Sigmoid colon (tissue), 7 donors: ENCODE results near the gene KCNJ9. TPM values are rescaled to one million over a fixed set of nuclear protein-coding genes. Genes with fewer than 3 reads are reported as not detected.
A peak's percentile ranks its signal among the peaks of the same experiment; 100 is the strongest.
"Not testable (repeated sequence)": the region's sequence is repeated elsewhere in the genome, so short reads cannot be mapped to it uniquely, and the experiment has no call there.

Experiments
- DNase-seq: peaks from one replicate; pipeline ENCODE4 v3.0.0-alpha.2; 2019
- H3K27ac ChIP-seq, 4 donors: fragments of 200-600 bp; sonication (generic); one replicate each; pipeline ENCODE4 v1.5.1; 2016 to 2019; ENCODE audit warnings: mild to moderate bottlenecking in 1 of 4
- H3K27me3 ChIP-seq, 3 donors: fragments of 200-600 bp; sonication (generic); one replicate each; pipeline ENCODE4 v1.5.1; 2019; ENCODE audit warnings: mild to moderate bottlenecking in 1 of 3
- H3K36me3 ChIP-seq, 4 donors: fragments of 200-600 bp; sonication (generic); one replicate each; pipeline ENCODE4 v1.5.1; 2016 to 2019
- H3K4me1 ChIP-seq, 4 donors: fragments of 200-600 bp; sonication (generic); one replicate each; pipeline ENCODE4 v1.5.1; 2017 to 2019
- H3K4me3 ChIP-seq, 4 donors: fragments of 200-600 bp; sonication (generic); one replicate each; pipeline ENCODE4 v1.5.1; 2017 to 2019; ENCODE audit warnings: mild to moderate bottlenecking in 2 of 4, moderate library complexity in 1 of 4
- H3K9me3 ChIP-seq, 4 donors: fragments of 200-600 bp in 3 of 4; sonication (generic) in 3 of 4; one replicate each; pipeline versions ENCODE4 v1.5.1 to v1.6.1; 2013 to 2019
- CTCF ChIP-seq, 4 experiments: fragments of 450-650 bp in 3 of 4; fragments of 200-600 bp in 1 of 4; IDR thresholded peaks; one replicate each; pipeline ENCODE4 v1.5.1; 2016 to 2019; ENCODE audit warnings: antibody characterized with exemption in 4 of 4, mild to moderate bottlenecking in 3 of 4, moderate library complexity in 2 of 4
- EP300 ChIP-seq, 4 donors: sonication (generic); formaldehyde crosslinking; IDR thresholded peaks; one replicate each; pipeline ENCODE4 v1.6.1; 2017; ENCODE audit warnings: antibody characterized with exemption in 4 of 4
- POLR2A ChIP-seq, 2 donors: fragments of 450-650 bp; IDR thresholded peaks; one replicate each; pipeline ENCODE4 v1.6.1; 2016; ENCODE audit warnings: antibody characterized with exemption in 2 of 2, mild to moderate bottlenecking in 2 of 2, moderate library complexity in 2 of 2
- POLR2AphosphoS5 ChIP-seq, 4 donors: sonication (generic); formaldehyde crosslinking; IDR thresholded peaks; one replicate each; pipeline ENCODE4 v1.6.1; 2017; ENCODE audit warnings: antibody characterized with exemption in 4 of 4
- WGBS, 2 donors: extraction: QIAGEN DNeasy Blood & Tissue Kit; methylation state at CpG; one replicate each; pipeline ENCODE4 v1.1.7; 2013; 5-methylcytosine and 5-hydroxymethylcytosine counted together
- intact Hi-C: fragments of 100-400 bp; cut with DNase I; formaldehyde crosslinking; loops from one replicate; pipeline ENCODE4 v1.15.1; 2023
- polyA plus RNA-seq, 3 donors: library from polyadenylated mRNA; stranded (reverse); fragments of 200-250 nt; gene quantifications; one replicate each; pipeline ENCODE4 v1.2.3, GENCODE V29; 2013
- total RNA-seq, 4 donors: library from RNA; depleted of rRNA; stranded (reverse); fragments of >200 nt; gene quantifications; one replicate each; pipeline ENCODE4 v1.1.0, GENCODE V29; 2016
- donor health status: healthy with polysubstance abuse.
- donor health status: Bipolar disorder and iron deficiency.
- donor health status: healthy.

Gene KCNJ9
- total and polyA plus RNA-seq, 7 donors: under 0.01 to 0.36 (median 0.27) TPM; not detected in 2

DNA sequence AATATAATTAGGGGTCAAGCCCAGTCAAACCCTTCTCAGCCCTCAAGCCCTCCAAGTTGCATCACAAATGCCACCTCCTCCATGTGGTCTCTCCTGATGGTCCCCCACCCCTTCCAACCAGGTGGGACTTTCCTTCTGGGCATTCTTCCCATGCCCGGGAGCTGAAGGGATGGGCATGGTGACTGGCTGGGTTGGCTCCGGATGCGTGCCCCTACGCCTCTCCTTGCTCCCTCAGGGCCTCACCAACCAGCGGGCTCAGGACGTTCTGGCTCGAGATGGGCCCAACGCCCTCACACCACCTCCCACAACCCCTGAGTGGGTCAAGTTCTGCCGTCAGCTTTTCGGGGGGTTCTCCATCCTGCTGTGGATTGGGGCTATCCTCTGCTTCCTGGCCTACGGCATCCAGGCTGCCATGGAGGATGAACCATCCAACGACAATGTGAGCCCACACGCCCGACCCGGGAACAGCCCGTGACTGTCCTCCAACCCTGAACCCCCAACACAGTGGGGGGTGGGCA lies 41.7 kb downstream of the KCNJ9 start:
- TF ChIP-seq POLR2AphosphoS5 (IDR thresholded peaks at IDR 0.05) (no peak), EP300 (IDR thresholded peaks at IDR 0.05) (no peak), CTCF (IDR thresholded peaks at IDR 0.05) (no peak)
- Histone ChIP-seq H3K4me1 (peaks cover 0 to 66% (median 49%) of the 10 kb centered on the region in 4 donors), H3K27ac (peak overlapping the region in 2 of 4 donors; percentile 57 to 83), H3K4me3 (no peak overlapping the region), H3K27me3 (no peaks in the 10 kb centered on the region), H3K36me3 (peaks cover 13 to 72% (median 22%) of the 10 kb centered on the region in 4 donors), H3K9me3 (no peaks in the 10 kb centered on the region)
- intact Hi-C loops: no loop called here
- no peak for DNase-seq
- WGBS, 2 donors: 86 to 92% methylated on average over 16 of the region's 16 CpGs

DNA sequence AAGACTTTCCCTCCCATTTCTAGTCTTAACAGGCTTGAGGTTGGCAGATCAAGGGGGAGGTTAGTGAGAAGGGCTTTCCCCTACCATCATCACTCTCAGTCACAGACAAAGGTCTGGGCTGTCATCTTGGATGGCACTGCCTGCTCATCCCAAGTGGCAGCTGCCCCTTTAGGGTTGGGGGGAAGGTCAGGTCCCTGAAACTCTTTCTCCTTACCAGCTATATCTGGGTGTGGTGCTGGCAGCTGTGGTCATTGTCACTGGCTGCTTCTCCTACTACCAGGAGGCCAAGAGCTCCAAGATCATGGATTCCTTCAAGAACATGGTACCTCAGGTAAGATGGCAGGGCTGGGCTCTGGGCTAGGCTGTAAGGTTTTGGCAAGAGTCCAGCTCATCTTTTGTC lies 42.4 kb downstream of the KCNJ9 start:
- H3K27ac ChIP-seq: peak overlapping the region; percentile 52 to 83 (median 59)
- intact Hi-C loops: no loop called here
- no peaks in the 10 kb centered on the region for H3K27me3 ChIP-seq
- peaks cover 17 to 79% (median 26%) of the 10 kb centered on the region in 4 donors for H3K36me3 ChIP-seq
- peaks cover 0 to 66% (median 48%) of the 10 kb centered on the region in 4 donors for H3K4me1 ChIP-seq
- H3K4me3 ChIP-seq: no peak overlapping the region
- DNase-seq: no peak
- TF ChIP-seq POLR2AphosphoS5 (IDR thresholded peaks at IDR 0.05) (no peak), EP300 (IDR thresholded peaks at IDR 0.05) (no peak), POLR2A (IDR thresholded peaks at IDR 0.05) (no peak), CTCF (IDR thresholded peaks at IDR 0.05) (no peak)
- H3K9me3 ChIP-seq: no peaks in the 10 kb centered on the region

- H3K36me3 ChIP-seq: peaks cover 26 to 91% (median 36%) of the 10 kb centered on the region in 4 donors
- TF ChIP-seq POLR2AphosphoS5 (IDR thresholded peaks at IDR 0.05) (peak in 3 of 4 donors; percentile 33 to 46 (median 41)), EP300 (IDR thresholded peaks at IDR 0.05) (peak in 2 of 4 donors; percentile 33 to 41), POLR2A (IDR thresholded peaks at IDR 0.05) (no peak), CTCF (IDR thresholded peaks at IDR 0.05) (no peak)
- peaks cover 0 to 54% (median 40%) of the 10 kb centered on the region in 4 donors for H3K4me1 ChIP-seq
- no peaks in the 10 kb centered on the region for H3K9me3 ChIP-seq
- 66 to 75% methylated on average over 8 of the region's 8 CpGs for WGBS, 2 donors
- peak overlapping the region; percentile 52 to 83 (median 59) for H3K27ac ChIP-seq
- no peak overlapping the region for H3K4me3 ChIP-seq
- DNase-seq: no peak
- H3K27me3 ChIP-seq: no peaks in the 10 kb centered on the region
- intact Hi-C loops: no loop called here
Measured at GRCh38 chr1:160124705-160125478, 43.6 kb downstream of the KCNJ9 start.

- Histone ChIP-seq H3K36me3 (peaks cover 26 to 98% (median 45%) of the 10 kb centered on the region in 4 donors), H3K4me3 (no peak overlapping the region), H3K27me3 (no peaks in the 10 kb centered on the region), H3K9me3 (no peaks in the 10 kb centered on the region), H3K4me1 (peaks cover 0 to 52% (median 40%) of the 10 kb centered on the region in 4 donors), H3K27ac (peak overlapping the region; percentile 52 to 83 (median 59))
- WGBS, 2 donors: 83% methylated on average over 1 of the region's 1 CpG
- peak; percentile 22 for DNase-seq
- intact Hi-C loops: no loop called here
- TF ChIP-seq CTCF (IDR thresholded peaks at IDR 0.05) (no peak), POLR2A (IDR thresholded peaks at IDR 0.05) (no peak), EP300 (IDR thresholded peaks at IDR 0.05) (no peak), POLR2AphosphoS5 (IDR thresholded peaks at IDR 0.05) (no peak)
Measured at GRCh38 chr1:160125746-160126145, 44.4 kb downstream of the KCNJ9 start.

- H3K4me3 ChIP-seq, intact Hi-C loops, H3K27me3 ChIP-seq, H3K9me3 ChIP-seq: not testable (repeated sequence)
- Histone ChIP-seq H3K27ac (peak overlapping the region in 1 of 4 donors; percentile 83), H3K36me3 (peaks cover 26 to 98% (median 43%) of the 10 kb centered on the region in 4 donors), H3K4me1 (peaks cover 0 to 56% (median 46%) of the 10 kb centered on the region in 4 donors)
- WGBS, 2 donors: 69 to 80% methylated on average over 4 of the region's 4 CpGs
- DNase-seq: peak; percentile 2
Measured at GRCh38 chr1:160126342-160126741, 45.0 kb downstream of the KCNJ9 start.
